ENCODE results near the gene FUBP3. TPM values are rescaled to one million over a fixed set of nuclear protein-coding genes. Genes with fewer than 3 reads are reported as not detected.
A peak's percentile ranks its signal among the peaks of the same experiment; 100 is the strongest.

FUBP3 gene
- total and polyA plus RNA-seq, 2 experiments from 2014 or later, result 82.0 to 115 TPM

- no peak for TF ChIP-seq CTCF (IDR thresholded peaks at IDR 0.05; ENCODE audit: low read depth, low read length)
- H3K9me3 ChIP-seq (ENCODE audit: low read depth), result no peaks in the 10 kb centered on the region
- no peak for DNase-seq (ENCODE audit: low read depth in 1 of 2, low spot score in 1 of 2)
- peaks cover 60% of the 10 kb centered on the region for H3K27me3 ChIP-seq
- H3K27ac ChIP-seq, result no peak overlapping the region
- H3K4me3 ChIP-seq, result no peak overlapping the region
- no peaks in the 10 kb centered on the region for H3K4me1 ChIP-seq (ENCODE audit: low read depth)
- H3K36me3 ChIP-seq, result no peaks in the 10 kb centered on the region
Measured at GRCh38 chr9:130672933-130673615, 93.7 kb downstream of the FUBP3 start.

- no peaks in the 10 kb centered on the region for H3K9me3 ChIP-seq (ENCODE audit: low read depth)
- H3K27ac ChIP-seq, result no peak overlapping the region
- peaks cover 61% of the 10 kb centered on the region for H3K27me3 ChIP-seq
- no peak for TF ChIP-seq CTCF (IDR thresholded peaks at IDR 0.05; ENCODE audit: low read depth, low read length)
- H3K36me3 ChIP-seq, result no peaks in the 10 kb centered on the region
- DNase-seq (ENCODE audit: low read depth in 1 of 2, low spot score in 1 of 2), result no peak
- no peaks in the 10 kb centered on the region for H3K4me1 ChIP-seq (ENCODE audit: low read depth)
- no peak overlapping the region for H3K4me3 ChIP-seq
Measured at GRCh38 chr9:130675396-130675795, 96.0 kb downstream of the FUBP3 start.

GRCh38 chr9:130677252-130677651 lies 97.9 kb downstream of the FUBP3 start:
- Histone ChIP-seq H3K27me3 (peaks cover 53% of the 10 kb centered on the region), H3K36me3 (no peaks in the 10 kb centered on the region)
- TF ChIP-seq CTCF (IDR thresholded peaks at IDR 0.05; ENCODE audit: low read depth, low read length), result no peak

GRCh38 chr9:130680836-130681768 lies 101.7 kb downstream of the FUBP3 start:
- H3K27ac ChIP-seq, result no peak overlapping the region
- peaks cover 46% of the 10 kb centered on the region for H3K27me3 ChIP-seq
- H3K4me3 ChIP-seq, result peak overlapping the region; percentile 47
- no peaks in the 10 kb centered on the region for H3K36me3 ChIP-seq
- DNase-seq (ENCODE audit: low read depth in 1 of 2, low spot score in 1 of 2), result peak; percentile 89 to 91
- H3K4me1 ChIP-seq (ENCODE audit: low read depth), result no peaks in the 10 kb centered on the region
- no peaks in the 10 kb centered on the region for H3K9me3 ChIP-seq (ENCODE audit: low read depth)
- no peak for TF ChIP-seq CTCF (IDR thresholded peaks at IDR 0.05; ENCODE audit: low read depth, low read length)

More at GRCh38 chr9:130677252-130677651, 97.9 kb downstream of the FUBP3 start:
- H3K9me3 ChIP-seq (ENCODE audit: low read depth), result no peaks in the 10 kb centered on the region
- no peaks in the 10 kb centered on the region for H3K4me1 ChIP-seq (ENCODE audit: low read depth)
- no peak overlapping the region for H3K27ac ChIP-seq
- no peak for DNase-seq (ENCODE audit: low read depth in 1 of 2, low spot score in 1 of 2)
- H3K4me3 ChIP-seq, result no peak overlapping the region

- H3K27ac ChIP-seq, result no peak overlapping the region
- no peak for TF ChIP-seq CTCF (IDR thresholded peaks at IDR 0.05; ENCODE audit: low read depth, low read length)
- peak in 1 of 2 donors; percentile 55 for DNase-seq (ENCODE audit: low read depth in 1 of 2, low spot score in 1 of 2)
- H3K4me1 ChIP-seq (ENCODE audit: low read depth), result no peaks in the 10 kb centered on the region
- no peaks in the 10 kb centered on the region for H3K9me3 ChIP-seq (ENCODE audit: low read depth)
- peaks cover 46% of the 10 kb centered on the region for H3K27me3 ChIP-seq
- no peaks in the 10 kb centered on the region for H3K36me3 ChIP-seq
- H3K4me3 ChIP-seq, result peak overlapping the region; percentile 47
Measured at GRCh38 chr9:130681769-130682420, 102.5 kb downstream of the FUBP3 start.
